NOMO-1 (cell line): ENCODE results near the gene EMCN.

ENCODE experiments used
- DNase-seq, 2 experiments: peaks; one replicate each; lab custom pipeline; 2025; ENCODE audit not compliant: unreplicated experiment in 2 of 2; lab: John Stamatoyannopoulos, UW

Gene EMCN

DNA sequence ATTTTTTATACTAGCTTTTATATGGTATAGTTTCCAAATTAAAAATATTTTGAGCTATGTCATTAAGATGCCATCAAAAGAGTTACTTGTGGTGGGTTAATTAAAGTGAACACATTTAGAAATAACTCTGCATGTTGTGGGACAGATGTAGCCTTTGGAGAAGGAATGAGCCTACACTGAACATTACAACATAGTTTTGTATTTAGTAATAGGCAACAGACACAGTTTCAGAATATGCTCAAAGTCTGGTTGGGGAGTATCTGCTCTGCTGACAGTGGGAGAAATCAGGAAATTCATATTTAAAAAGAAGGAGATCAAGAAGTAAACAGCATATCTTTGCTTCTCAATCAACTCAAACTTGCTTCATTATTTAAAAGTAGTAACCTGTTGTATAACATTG is 23.7 kb downstream of the EMCN start:
- no peak for DNase-seq

DNA sequence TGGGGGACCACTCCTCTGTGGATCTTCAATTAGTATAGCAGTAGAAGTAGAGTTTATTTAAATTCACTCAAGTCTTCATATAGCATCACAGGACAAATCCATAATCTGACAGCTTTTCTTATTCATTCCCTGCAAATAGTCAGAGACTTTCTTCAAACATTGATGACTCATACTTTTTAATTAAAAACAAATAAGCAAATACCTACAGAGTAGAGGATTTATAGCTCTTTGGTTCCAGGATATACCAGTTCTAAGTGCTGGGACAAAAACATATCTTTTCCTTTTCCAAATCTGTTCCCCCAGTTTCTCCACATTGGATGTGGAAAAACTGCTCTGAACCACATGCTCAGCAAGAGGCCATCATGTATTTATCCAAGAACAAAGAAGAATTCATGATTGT is 24.1 kb downstream of the EMCN start:
- no peak for DNase-seq

DNA sequence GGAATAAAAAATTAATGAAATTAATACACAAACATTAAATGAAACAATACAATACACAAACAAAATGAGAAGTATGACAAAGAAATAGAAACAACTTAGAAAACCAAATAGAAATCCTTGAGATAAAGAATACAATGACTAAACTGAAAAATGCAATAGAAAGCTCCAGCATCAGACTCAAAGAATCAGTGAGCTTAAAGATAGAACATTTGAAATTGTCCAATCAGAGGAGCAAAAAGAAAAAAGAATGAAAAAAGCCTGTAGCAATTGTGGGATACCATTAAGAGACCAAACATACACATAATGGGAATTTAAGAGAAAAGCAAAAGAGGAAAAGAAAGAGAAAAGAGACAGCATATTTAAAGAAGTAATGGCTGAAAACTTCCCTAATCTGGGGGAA is 25.7 kb downstream of the EMCN start:
- DNase-seq = no peak

DNA sequence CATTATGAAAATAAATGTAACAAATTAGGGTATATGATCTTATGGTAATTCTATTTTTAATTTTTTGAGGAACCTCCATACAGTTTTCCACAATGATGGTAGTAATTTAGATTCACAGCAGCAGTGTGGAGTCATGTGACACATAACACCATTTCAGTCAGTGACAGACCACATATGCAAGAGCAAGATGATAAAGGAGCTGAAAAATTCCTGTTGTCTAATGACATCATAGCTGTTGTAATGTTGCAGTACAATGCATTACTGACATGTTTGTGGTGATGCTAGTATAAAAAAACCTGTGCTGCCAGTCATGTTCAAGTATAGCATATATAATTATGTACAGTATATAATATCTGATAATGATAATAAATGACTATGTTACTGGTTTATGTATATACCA is 28.5 kb downstream of the EMCN start:
- no peak for DNase-seq

DNA sequence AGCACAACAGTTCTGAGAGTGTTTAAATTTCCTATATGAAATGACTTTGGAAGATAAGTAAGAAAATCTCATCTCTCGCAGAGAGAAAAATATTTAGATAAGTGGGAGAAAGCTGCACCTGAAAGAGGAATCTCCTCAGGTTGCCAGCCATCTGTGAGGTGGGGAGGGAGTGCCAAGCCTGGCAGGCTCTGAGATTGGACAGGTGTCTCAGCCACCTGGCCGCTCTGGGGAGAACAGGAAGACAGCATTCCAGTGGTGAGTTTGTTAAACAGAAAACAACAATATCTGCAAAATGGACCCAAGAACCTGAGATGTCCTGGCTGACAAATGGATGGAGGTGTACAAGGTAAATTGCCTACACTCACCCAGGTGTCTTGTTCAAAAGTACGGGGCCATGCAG is 31.3 kb downstream of the EMCN start:
- no peak for DNase-seq

DNA sequence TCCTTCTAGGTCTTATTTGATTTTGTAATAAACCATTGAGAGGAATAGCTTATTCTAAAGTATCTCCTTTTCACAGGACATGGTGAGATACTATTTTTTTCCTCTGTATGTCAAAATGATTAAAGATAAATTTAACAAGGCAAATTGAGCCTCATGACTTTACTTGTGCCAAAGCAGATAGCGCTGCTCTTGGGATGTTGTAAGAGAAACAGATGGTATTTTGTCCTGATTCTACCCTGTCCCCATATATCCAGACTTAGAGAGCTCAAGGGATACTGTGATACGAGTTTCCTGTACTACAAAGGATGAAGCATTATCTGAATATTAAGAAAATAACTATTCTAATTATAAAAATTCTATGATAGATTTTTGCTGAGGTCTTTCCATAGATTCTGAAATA is 34.0 kb downstream of the EMCN start:
- no peak for DNase-seq

DNA sequence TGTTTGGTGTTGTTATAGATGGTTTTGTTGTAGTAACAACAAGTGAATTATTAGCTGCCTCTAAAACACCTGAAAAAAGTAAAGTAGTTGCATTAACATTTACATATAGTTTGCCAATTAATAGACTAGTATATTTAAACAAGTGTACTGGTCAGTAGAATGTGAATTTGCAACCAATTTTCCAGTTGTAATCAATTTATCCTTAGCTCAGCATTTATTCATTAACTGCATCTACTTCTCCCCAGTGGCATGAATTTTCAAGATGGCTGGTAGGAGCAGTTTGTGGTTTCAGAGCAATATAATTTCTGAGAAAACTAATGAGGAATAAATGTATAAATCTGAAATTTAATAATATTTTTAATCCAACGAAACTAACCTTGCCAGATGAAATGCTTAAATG is 37.9 kb downstream of the EMCN start:
- no peak for DNase-seq

DNA sequence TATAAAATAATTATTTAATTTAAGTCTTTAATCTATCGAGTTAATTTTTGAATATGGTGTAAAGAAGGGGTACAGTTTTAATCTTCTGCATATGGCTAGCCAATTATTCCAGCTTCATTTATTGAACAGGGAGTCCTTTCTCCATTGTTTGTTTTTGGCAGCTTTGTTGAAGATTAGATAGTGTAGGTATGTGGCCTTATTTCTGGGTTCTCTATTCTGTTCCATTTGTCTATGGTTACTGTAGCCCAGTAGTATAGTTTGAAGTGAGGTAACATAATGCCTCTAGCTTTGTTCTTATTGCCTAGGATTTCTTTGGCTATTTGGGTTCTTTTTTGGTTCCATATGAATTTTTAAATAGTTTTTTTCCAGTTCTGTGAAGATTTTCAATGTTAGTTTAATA is 48.3 kb downstream of the EMCN start:
- DNase-seq = no peak

DNA sequence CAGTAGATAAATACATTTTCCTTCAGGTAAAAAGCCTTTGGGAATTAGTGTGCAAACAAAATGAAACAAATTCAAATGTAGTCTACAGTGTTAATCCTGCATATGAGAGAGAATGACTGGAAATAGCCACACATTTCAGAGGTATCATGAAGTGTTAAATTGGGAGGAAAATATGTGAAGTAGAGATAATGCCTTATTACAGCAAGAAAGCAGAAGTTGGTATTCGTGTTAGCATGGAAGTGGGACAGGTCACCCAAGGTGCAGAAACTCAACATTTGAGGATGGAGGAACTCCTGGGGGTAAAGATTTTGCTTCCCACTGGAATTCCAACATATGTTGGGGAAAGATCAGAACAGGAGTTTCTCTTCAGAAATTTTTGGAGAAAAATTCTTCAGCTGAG is 51.3 kb downstream of the EMCN start:
- DNase-seq = no peak

DNA sequence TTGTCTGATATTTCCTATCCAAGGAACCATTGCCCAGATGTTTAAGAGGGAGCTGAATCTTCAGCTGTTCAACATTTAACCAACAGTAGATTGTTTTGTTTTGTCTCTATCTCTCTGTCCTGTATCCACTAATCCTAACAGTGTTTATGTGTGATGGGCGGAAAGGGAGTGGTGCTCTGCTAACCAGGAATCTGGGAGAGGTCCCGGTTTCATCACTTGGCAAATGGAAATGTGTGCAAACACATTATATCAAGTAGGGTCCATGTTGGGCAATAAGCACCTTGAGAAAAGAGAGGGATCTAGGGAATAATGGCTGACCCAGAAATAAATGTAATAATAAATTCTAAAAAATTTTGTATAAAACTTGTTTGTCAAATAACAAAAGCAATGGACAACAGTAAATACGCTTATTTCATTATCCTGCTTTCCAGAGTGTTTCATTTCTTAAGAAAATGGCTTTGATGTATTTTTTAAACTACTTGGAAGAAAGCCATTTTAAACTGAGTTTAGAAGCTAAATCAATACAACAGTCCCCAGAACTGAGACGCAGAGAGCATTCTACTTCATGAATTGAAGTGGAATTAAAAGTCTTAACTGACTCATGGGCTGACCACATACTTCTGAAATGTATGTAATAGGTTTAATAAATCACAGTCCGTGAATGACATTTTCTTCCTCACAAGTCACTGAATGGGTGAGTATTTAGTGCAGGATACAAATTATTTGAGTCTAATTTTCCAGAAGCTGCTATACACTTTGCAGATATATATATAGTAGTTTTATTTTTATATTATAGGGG is 55.8 kb downstream of the EMCN start:
- no peak for DNase-seq

DNA sequence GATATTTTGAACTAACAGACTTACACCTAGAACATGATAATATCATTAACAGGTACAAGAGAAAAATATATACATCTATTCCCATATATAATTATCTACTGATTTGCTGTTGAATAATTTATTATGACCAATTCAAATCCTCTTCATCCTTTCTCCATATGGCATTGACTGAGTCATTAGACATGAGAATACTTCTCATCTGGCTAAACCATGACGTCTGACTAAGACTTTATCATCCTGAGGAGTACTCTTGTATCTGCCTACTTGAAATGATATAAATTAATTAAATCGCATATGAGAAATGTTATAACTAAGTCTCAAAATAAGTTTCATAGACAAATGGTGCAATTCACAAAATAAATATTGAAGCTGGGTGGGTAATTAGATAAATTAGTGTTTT is 67.4 kb downstream of the EMCN start:
- no peak for DNase-seq

DNA sequence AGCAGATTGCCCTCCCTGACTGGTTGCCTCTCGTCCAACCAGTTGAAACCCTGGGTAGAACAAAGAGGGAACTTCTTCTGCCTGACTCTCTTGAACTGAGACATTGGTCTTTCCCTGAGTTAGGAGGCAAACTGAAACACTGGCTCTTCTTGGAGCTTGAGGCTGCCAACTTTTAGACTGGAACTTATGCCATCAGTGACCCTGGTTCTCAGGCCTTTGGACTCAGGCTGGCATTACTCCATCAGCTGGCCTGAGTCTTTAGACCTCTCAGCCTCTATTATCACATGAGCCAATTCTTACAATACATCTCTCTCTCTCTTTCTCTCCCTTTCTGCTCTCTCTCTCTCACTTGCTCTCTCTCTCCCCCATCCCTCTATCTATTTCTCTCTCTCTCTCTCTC is 86.4 kb downstream of the EMCN start:
- no peak for DNase-seq

DNA sequence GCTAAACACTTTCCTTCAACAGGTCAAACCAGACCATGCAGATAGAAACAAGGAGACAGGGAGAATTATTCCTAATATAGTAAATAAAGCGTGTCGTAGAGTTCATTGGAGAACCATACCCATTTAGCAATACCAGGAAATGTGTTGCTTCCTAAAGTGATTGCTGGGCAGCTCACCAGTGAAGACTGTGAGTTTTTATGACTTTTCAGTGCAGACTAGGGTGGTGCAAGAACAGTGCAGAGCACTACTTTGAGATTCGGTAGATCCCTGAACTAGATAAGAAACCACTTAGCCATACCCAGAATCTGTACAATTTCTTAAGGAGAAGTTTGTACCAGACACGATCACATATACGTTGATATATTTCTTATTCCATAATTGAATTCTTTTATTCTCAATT is 87.4 kb downstream of the EMCN start:
- peak; percentile 14 to 41 for DNase-seq

DNA sequence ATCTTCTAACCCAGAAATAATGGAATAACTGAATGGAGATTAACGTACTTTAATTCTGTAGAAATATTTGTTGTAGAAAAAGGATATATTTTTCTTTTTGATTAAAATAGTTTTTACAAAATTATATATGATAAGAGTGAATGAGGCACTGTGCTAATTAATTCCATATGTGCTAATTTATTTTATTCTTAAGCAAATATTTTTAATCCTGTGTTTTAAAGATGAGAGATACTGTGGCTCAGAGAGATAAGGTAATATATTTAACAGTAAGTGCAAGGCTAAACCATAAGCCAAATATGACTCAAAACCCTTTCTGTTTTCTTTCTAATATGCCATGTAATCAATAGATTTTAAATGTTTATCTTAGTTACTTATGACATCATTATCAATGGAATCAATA is 88.2 kb downstream of the EMCN start:
- DNase-seq = no peak

DNA sequence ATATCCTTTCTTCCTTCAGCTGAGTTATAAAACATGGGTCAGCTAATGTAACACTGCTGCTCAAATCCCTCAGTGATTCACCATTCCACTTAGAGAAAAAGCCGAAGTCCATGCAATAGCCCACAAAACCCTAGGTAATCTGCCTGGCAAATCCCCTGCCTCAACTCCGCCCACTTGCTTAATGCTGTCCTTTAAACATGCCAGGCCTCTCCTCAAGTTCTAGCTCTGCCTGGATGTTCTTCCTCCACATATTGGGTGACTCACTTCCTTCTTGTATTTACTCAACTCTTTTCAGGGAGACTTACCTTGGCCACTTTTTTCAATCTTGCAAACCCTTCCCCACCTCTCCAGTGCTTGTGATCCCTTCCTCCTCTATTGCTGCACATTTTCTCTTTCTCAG is 89.8 kb downstream of the EMCN start:
- no peak for DNase-seq

DNA sequence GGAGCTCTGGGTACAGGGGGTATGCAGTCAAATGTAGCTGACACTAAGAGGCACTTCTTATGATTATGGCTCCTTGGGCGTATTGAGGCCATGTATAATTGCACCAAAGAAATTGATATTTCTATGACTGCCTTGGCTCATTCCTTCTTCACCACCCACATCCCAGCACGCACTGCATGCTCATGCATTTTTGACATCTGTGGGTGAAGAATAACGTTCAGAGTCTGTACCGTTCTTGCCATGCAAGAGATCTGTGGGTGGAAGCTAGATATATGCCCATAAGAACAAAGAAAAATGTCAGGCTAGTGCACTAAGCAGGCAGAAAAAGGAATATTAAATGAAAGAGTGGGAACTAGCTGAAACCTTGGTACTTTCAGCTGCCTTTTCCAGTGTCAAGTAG is 93.4 kb downstream of the EMCN start:
- no peak for DNase-seq

DNA sequence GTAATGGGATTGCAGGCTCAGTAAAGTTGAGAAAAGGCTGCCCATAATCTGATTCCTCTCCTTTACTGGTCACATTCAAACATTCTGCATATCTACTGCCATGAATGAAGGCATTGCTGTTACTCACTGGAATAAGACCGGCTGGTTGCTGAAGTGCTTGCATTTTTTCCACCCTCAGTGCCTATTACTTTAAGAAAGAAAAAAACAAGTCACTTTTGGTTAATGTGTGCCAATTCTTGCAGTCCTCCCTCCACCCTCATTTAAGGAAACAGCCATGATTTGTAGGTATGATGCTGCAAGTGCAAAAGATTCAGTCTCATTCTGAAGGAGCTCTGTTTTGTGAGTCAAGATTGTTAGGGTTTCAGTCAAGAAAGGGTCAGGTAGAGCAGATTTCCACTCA is 94.9 kb downstream of the EMCN start:
- DNase-seq = no peak

DNA sequence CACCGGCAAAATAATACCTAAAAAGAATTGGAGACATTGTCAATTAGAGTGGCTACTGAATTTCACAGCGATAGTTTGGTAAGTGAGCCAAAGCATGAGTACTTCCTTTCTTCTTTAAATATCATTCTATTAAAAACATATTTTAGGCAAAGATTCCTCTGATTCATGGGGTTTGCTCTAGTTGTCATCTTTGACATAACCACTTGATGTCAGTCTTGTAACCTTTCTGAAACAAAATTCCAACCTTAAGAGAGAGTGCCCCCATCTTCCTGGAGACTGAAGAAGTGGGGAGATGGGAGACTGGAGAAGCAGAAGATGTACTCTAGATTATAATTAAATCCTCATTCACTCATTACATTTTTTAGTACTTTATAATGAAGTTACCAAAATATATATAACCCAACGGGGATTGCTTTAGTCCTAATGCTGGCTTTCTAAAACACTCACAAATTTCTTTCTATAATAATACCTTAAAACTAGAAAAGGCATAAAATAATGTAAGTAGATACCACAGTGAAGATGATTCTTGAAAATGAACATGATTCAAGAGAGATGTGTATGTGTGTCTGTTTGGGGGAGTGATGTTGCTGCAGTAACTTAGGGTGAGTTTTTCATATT is 96.4 kb downstream of the EMCN start:
- DNase-seq = peak in 1 of 2 experiments; percentile 7

DNA sequence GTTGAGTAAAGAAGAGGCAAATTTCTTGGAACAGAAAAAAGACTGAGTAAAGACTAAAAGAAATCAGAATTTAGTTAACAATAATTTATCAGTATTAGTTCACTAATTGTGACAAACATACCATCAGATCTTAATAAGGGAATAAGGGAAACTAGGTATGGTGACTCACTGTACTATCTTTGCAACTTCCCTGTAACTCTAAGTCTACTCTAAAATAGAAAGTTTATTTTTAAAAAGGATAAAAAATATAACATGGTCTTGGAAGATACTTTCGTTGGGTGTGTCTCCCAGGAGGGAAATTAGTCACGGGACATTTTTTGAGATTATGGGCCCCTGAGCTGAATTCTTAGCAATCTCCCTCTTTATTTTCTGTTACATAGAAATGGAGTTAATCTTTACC is 97.3 kb downstream of the EMCN start:
- peak in 1 of 2 experiments; percentile 3 for DNase-seq

DNA sequence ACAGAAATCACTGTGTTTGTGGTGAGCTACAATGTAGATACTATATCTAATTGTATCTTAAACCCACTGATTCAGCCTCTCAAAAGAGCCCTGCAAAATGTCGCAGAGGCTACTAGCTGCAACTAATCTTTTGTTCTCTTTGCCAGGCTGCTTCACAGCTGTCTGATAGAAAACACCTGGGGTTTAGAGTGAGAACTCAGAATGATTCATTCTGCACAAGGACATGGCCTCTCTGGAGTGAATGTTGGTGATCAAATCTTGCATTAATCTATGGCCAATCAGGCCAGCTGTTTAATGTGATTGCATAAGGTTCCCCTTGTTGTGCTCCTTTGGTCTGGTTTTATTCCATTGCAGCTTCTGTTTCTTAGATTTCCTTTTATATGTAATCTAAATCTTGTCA is 100.3 kb downstream of the EMCN start:
- no peak for DNase-seq

DNA sequence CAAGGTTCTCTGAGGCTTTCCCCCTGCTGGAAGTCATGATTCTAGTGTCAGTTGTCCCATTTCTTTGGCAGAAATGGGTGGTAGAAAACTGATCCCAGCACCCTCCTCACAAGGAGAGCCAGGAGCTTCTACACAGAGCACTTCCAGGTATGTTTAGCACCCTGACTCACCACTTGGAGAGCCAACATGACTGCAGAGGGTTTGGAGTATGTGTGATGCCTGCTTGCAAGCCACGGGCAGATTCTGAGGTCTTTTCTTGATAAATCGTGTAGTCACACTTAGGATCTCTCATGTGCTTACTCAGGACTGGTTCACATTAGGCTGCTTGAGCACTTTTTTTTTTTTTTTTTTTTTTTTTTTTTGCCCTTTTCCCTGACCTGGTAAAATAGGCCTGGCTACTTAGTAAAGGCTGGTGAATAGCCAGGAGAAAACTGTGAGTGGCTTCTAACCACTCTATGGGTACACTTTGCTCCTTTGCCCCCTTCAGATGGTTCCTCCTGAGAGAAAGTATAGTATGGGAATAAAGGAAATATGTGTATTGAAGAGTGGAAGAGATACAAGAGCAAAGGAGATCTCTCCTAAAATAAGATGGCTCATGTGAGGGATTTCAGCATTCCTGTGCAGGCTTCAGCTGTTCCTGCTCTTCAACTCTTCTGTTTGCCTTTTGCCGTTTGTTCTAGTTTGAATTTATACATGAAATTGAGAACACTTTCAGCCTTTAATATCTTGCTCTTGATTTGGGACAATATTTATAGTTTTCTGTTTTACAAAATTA is 103.6 kb downstream of the EMCN start:
- DNase-seq = no peak

DNA sequence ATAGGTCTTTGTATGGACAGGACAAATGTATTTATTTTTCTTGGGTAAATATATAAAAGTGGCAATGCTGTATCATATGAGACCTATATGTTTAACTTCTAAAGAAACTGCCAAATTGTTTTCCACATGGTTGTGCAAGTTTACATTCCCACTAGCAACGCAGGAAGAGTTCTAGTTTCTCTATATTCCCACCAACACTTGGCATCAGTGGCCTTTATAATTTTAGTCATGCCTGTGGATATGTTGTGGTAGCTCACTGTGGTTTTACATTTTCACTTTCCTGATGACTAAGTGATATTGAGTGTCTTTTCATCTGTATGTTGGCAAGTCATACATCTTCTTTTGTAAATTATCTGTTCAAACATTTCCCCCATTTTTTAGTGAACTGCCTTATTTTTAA is 126.0 kb downstream of the EMCN start:
- DNase-seq = no peak
